ENCODE data around the gene USP9X.

The USP9X gene

DNA sequence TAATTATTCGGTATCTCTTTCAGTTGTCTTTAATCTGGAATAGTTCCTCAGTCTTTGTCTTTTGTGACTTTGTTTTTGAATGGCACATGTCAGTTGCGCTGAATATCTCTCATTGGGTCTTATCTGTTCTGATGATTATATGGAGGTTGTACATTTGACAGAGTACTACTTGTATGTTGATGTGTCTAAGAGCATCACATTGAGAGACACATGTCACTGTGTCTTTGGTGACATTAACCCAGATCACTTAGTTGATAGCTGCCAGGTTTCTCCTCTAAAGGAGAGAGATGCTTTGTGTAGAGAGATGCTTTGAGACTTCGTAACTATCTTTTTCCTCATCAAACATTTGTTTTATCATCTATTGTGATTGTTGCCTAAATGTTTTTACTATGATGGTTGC is 92.1 kb downstream of the USP9X start:
- TF ChIP-seq TAF1 (IDR thresholded peaks at IDR 0.05; ENCODE audit: low read depth) (no peak), RAD21 (IDR thresholded peaks at IDR 0.05; ENCODE audit: low read depth) (no peak), EGR1 (IDR thresholded peaks at IDR 0.05) (no peak), ZBTB7A (IDR thresholded peaks at IDR 0.05; ENCODE audit: low read depth) (no peak), NFIC (IDR thresholded peaks at IDR 0.05) (no peak), YY1 (IDR thresholded peaks at IDR 0.05; ENCODE audit: low read depth) (no peak), CREB1 (IDR thresholded peaks at IDR 0.05; ENCODE audit: low read depth) (no peak), TCF12 (IDR thresholded peaks at IDR 0.05; ENCODE audit: low read depth) (no peak), CEBPB (IDR thresholded peaks at IDR 0.05) (no peak), EP300 (IDR thresholded peaks at IDR 0.05; ENCODE audit: borderline replicate concordance) (no peak)
- TF ChIP-seq, protein P1, sequence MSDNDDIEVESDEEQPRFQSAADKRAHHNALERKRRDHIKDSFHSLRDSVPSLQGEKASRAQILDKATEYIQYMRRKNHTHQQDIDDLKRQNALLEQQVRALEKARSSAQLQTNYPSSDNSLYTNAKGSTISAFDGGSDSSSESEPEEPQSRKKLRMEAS (IDR thresholded peaks at IDR 0.05) = no peak
- TF ChIP-seq, protein P2, sequence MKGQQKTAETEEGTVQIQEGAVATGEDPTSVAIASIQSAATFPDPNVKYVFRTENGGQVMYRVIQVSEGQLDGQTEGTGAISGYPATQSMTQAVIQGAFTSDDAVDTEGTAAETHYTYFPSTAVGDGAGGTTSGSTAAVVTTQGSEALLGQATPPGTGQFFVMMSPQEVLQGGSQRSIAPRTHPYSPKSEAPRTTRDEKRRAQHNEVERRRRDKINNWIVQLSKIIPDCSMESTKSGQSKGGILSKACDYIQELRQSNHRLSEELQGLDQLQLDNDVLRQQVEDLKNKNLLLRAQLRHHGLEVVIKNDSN (IDR thresholded peaks at IDR 0.05) = no peak

DNA sequence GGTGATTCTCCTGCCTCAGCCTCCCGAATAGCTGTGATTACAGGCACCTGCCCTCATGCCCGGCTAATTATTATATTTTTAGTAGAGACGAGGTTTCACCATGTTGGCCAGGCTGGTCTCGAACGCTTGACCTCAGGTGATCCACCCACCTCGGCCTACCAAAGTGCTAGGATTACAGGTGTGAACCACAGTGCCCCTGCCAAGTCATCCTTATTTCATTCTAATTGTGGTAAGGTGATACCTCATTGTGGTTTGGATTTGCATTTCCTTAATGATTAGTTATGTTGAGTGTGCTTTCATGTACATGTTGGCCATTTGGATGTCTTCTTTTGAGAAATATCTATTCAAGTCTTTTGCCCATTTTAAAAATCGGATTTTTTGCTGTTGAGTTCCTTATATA is 93.0 kb downstream of the USP9X start:
- TF ChIP-seq CREB1 (IDR thresholded peaks at IDR 0.05; ENCODE audit: low read depth) = no peak
- TF ChIP-seq TAF1 (IDR thresholded peaks at IDR 0.05; ENCODE audit: low read depth) = no peak
- TF ChIP-seq, protein P3, sequence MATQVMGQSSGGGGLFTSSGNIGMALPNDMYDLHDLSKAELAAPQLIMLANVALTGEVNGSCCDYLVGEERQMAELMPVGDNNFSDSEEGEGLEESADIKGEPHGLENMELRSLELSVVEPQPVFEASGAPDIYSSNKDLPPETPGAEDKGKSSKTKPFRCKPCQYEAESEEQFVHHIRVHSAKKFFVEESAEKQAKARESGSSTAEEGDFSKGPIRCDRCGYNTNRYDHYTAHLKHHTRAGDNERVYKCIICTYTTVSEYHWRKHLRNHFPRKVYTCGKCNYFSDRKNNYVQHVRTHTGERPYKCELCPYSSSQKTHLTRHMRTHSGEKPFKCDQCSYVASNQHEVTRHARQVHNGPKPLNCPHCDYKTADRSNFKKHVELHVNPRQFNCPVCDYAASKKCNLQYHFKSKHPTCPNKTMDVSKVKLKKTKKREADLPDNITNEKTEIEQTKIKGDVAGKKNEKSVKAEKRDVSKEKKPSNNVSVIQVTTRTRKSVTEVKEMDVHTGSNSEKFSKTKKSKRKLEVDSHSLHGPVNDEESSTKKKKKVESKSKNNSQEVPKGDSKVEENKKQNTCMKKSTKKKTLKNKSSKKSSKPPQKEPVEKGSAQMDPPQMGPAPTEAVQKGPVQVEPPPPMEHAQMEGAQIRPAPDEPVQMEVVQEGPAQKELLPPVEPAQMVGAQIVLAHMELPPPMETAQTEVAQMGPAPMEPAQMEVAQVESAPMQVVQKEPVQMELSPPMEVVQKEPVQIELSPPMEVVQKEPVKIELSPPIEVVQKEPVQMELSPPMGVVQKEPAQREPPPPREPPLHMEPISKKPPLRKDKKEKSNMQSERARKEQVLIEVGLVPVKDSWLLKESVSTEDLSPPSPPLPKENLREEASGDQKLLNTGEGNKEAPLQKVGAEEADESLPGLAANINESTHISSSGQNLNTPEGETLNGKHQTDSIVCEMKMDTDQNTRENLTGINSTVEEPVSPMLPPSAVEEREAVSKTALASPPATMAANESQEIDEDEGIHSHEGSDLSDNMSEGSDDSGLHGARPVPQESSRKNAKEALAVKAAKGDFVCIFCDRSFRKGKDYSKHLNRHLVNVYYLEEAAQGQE (IDR thresholded peaks at IDR 0.05; ENCODE audit: low read depth) = no peak
- no peak for TF ChIP-seq CEBPB (IDR thresholded peaks at IDR 0.05)
- no peak for TF ChIP-seq NFIC (IDR thresholded peaks at IDR 0.05)
- no peak for TF ChIP-seq EGR1 (IDR thresholded peaks at IDR 0.05)
- no peak for TF ChIP-seq EP300 (IDR thresholded peaks at IDR 0.05; ENCODE audit: borderline replicate concordance)
- no peak for TF ChIP-seq TCF12 (IDR thresholded peaks at IDR 0.05; ENCODE audit: low read depth)
- TF ChIP-seq RAD21 (IDR thresholded peaks at IDR 0.05; ENCODE audit: low read depth) = no peak
- no peak for TF ChIP-seq FOXM1 (IDR thresholded peaks at IDR 0.05; ENCODE audit: borderline replicate concordance, low read depth)
- no peak for TF ChIP-seq YY1 (IDR thresholded peaks at IDR 0.05; ENCODE audit: low read depth)
- TF ChIP-seq TEAD4 (IDR thresholded peaks at IDR 0.05) = no peak
- TF ChIP-seq, protein P1 (IDR thresholded peaks at IDR 0.05) = no peak
- no peak for TF ChIP-seq ZBTB7A (IDR thresholded peaks at IDR 0.05; ENCODE audit: low read depth)
- TF ChIP-seq, protein P2 (IDR thresholded peaks at IDR 0.05) = no peak

DNA sequence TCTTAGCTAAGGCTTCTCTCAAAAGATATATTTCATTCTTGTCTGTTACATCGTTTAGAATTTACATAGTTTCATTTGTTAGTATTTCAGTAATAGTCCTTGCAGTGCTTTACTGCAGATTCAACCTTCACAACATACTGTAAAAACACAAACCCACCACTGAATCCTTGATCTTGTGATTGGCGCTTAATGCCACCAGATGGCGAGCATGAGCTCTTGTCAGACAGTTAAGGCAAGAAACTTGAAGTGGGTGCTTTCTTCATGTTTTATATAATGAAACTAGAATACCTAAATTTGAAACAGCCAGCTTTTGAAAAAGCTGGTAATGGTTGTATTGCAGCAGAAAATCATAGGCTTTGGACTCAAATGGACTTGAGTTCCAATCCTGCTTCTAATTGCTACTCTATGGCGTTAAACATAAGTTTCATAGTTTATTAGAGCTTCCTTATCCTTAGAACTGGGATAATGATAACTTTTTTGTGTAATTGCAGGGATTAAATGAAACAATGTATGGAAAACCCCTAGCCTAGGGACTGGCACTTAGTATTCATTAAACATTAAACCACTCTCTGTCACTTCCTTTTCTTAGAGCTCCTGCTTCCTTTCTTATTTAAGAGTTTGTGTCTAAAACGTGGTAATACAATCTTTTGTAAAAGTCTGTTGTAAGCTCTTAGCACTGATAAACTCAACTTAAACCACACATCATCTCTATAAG is 95.1 kb downstream of the USP9X start:
- TF ChIP-seq, protein P1 (IDR thresholded peaks at IDR 0.05) = no peak
- TF ChIP-seq NFIC (IDR thresholded peaks at IDR 0.05) (no peak), FOXM1 (IDR thresholded peaks at IDR 0.05; ENCODE audit: borderline replicate concordance, low read depth) (no peak), RAD21 (IDR thresholded peaks at IDR 0.05; ENCODE audit: low read depth) (peak; percentile 37; the same call in 1 of the 2 replicates), TAF1 (IDR thresholded peaks at IDR 0.05; ENCODE audit: low read depth) (no peak), CREB1 (IDR thresholded peaks at IDR 0.05; ENCODE audit: low read depth) (no peak)
- TF ChIP-seq, protein P3 (IDR thresholded peaks at IDR 0.05; ENCODE audit: low read depth) = no peak

DNA sequence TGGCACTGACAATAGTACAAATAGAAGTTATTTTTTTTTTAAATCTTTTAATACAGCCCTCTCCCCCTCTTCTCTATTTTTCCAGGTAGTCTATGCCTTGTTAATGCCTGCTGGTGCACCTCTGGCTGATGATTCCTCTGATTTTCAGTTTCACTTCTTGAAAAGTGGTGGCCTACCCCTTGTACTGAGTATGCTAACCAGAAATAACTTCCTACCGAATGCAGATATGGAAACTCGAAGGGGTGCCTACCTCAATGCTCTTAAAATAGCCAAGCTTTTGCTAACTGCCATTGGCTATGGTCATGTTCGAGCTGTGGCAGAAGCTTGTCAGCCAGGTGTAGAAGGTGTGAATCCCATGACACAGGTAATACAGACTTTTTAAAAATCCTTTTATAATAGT is 99.1 kb downstream of the USP9X start:
- TF ChIP-seq TCF12 (IDR thresholded peaks at IDR 0.05; ENCODE audit: low read depth) = no peak
- no peak for TF ChIP-seq ZBTB7A (IDR thresholded peaks at IDR 0.05; ENCODE audit: low read depth)
- no peak for TF ChIP-seq EGR1 (IDR thresholded peaks at IDR 0.05)
- no peak for TF ChIP-seq FOXM1 (IDR thresholded peaks at IDR 0.05; ENCODE audit: borderline replicate concordance, low read depth)
- TF ChIP-seq CEBPB (IDR thresholded peaks at IDR 0.05) = no peak
- TF ChIP-seq, protein P3 (IDR thresholded peaks at IDR 0.05; ENCODE audit: low read depth) = no peak
- no peak for TF ChIP-seq TAF1 (IDR thresholded peaks at IDR 0.05; ENCODE audit: low read depth)

Measured in Ishikawa (cell line).